WTC11 (cell line): ENCODE results near the gene MDGA2. TPM values are rescaled to one million over a fixed set of nuclear protein-coding genes. Genes with fewer than 3 reads are reported as not detected.

ENCODE experiments used
- ATAC-seq: fragments of 200-7000 bp; cut with Tn5 transposase; 2 replicates; pipeline ENCODE4 v1.10.0; 2021; ENCODE audit warnings: mild to moderate bottlenecking, moderate library complexity
- CTCF ChIA-PET: fragments of 300-600 bp; sonication (Branson Sonifier 250); formaldehyde crosslinking; loops from one replicate; lab custom pipeline; 2021; ENCODE audit warnings: antibody characterized with exemption; lab: Charles Lee
- POLR2A ChIA-PET: fragments of 350-600 bp; sonication (Branson Sonifier 250); formaldehyde crosslinking; loops from one replicate; lab custom pipeline; 2021; ENCODE audit warnings: antibody characterized with exemption; lab: Charles Lee
- DNase-seq: peaks from one replicate; pipeline ENCODE4 v3.0.0; 2021; ENCODE audit warnings: low spot score
- H3K27ac Mint-ChIP-seq: 2 replicates; pipeline ENCODE4 v1.8.0; 2021; ENCODE audit warnings: mixed read lengths
- H3K27me3 Mint-ChIP-seq: 2 replicates; pipeline ENCODE4 v1.8.0; 2021; ENCODE audit warnings: low read depth, mild to moderate bottlenecking, moderate library complexity, mixed read lengths
- H3K36me3 Mint-ChIP-seq: 2 replicates; pipeline ENCODE4 v1.8.0; 2021; ENCODE audit warnings: mixed read lengths
- H3K4me1 Mint-ChIP-seq: 2 replicates; pipeline ENCODE4 v1.8.0; 2022; ENCODE audit warnings: mixed read lengths
- H3K4me3 Mint-ChIP-seq: 2 replicates; pipeline ENCODE4 v1.8.0; 2021; ENCODE audit warnings: mild to moderate bottlenecking, moderate library complexity, mixed read lengths
- H3K9me3 Mint-ChIP-seq: 2 replicates; pipeline ENCODE4 v1.8.0; 2021; ENCODE audit warnings: mixed read lengths
- CBFB ChIP-seq: sonication (generic); formaldehyde crosslinking; IDR thresholded peaks from 2 replicates; pipeline ENCODE4 v1.8.1; 2022; ENCODE audit warnings: mild to moderate bottlenecking, low read depth, missing genetic modification reagents
- ELF4 ChIP-seq: sonication (generic); formaldehyde crosslinking; IDR thresholded peaks from 2 replicates; pipeline ENCODE4 v1.8.1; 2022; ENCODE audit warnings: low read depth, mild to moderate bottlenecking, moderate library complexity, missing genetic modification reagents
- ESRRA ChIP-seq: sonication (generic); formaldehyde crosslinking; IDR thresholded peaks from 2 replicates; pipeline ENCODE4 v1.8.1; 2022; ENCODE audit warnings: mild to moderate bottlenecking, missing genetic modification reagents, borderline replicate concordance
- HMGXB4 ChIP-seq: sonication (generic); formaldehyde crosslinking; IDR thresholded peaks from 2 replicates; pipeline ENCODE4 v1.8.1; 2023; ENCODE audit warnings: mild to moderate bottlenecking, moderate library complexity, missing genetic modification reagents
- IRF2 ChIP-seq: sonication (generic); formaldehyde crosslinking; IDR thresholded peaks from 2 replicates; pipeline ENCODE4 v1.8.0; 2022; ENCODE audit warnings: low read depth, missing genetic modification reagents, borderline replicate concordance
- NFATC4 ChIP-seq: fragments of 250-450 bp; sonication (Bioruptor Pico); IDR thresholded peaks from 2 replicates; pipeline ENCODE4 v1.9.0; 2021; ENCODE audit warnings: mild to moderate bottlenecking
- PRRX2 ChIP-seq: fragments of 250-450 bp; sonication (Bioruptor Pico); IDR thresholded peaks from 2 replicates; pipeline ENCODE4 v1.8.0; 2021; ENCODE audit warnings: mild to moderate bottlenecking
- SP1 ChIP-seq: sonication (generic); formaldehyde crosslinking; conservative IDR thresholded peaks from 2 replicates; pipeline ENCODE4 v1.8.1; 2022; ENCODE audit warnings: missing genetic modification reagents
- USF2 ChIP-seq: sonication (generic); formaldehyde crosslinking; IDR thresholded peaks from 2 replicates; pipeline ENCODE4 v1.8.1; 2023; ENCODE audit warnings: mild to moderate bottlenecking, missing genetic modification reagents, moderate library complexity
- ZNF317 ChIP-seq: sonication (generic); formaldehyde crosslinking; IDR thresholded peaks from 2 replicates; pipeline ENCODE4 v1.8.1; 2023; ENCODE audit warnings: low read depth, mild to moderate bottlenecking, moderate library complexity, missing genetic modification reagents, borderline replicate concordance
- total RNA-seq: library from RNA; stranded (reverse); gene quantifications from 3 replicates; pipeline ENCODE4 v1.2.3, GENCODE V29; 2021
- TF ChIP-seq, protein P1 (sequence below): sonication (generic); formaldehyde crosslinking; IDR thresholded peaks from 2 replicates; pipeline ENCODE4 v1.8.0; 2023; ENCODE audit warnings: missing genetic modification reagents, mild to moderate bottlenecking, borderline replicate concordance
- TF ChIP-seq, protein P2 (sequence below): sonication (generic); formaldehyde crosslinking; IDR thresholded peaks from 2 replicates; pipeline ENCODE4 v1.8.0; 2023; ENCODE audit warnings: missing genetic modification reagents
- TF ChIP-seq, protein P3 (sequence below): sonication (generic); formaldehyde crosslinking; IDR thresholded peaks from 2 replicates; pipeline ENCODE4 v1.8.0; 2022; ENCODE audit warnings: missing genetic modification reagents
- TF ChIP-seq, protein P4 (sequence below): sonication (generic); formaldehyde crosslinking; IDR thresholded peaks from 2 replicates; pipeline ENCODE4 v1.8.0; 2022; ENCODE audit warnings: mild to moderate bottlenecking, missing genetic modification reagents
- TF ChIP-seq, protein P5 (sequence below): sonication (generic); formaldehyde crosslinking; IDR thresholded peaks from 2 replicates; pipeline ENCODE4 v1.8.1; 2022; ENCODE audit warnings: missing genetic modification reagents, borderline replicate concordance
- TF ChIP-seq, protein P6 (sequence below): fragments of 250-450 bp; sonication (Bioruptor Pico); IDR thresholded peaks from 2 replicates; pipeline ENCODE4 v1.9.0; 2021; ENCODE audit warnings: mild to moderate bottlenecking
- TF ChIP-seq, protein P7 (sequence below): sonication (generic); formaldehyde crosslinking; IDR thresholded peaks from 2 replicates; pipeline ENCODE4 v1.8.1; 2022; ENCODE audit warnings: low read depth, mild to moderate bottlenecking, moderate library complexity, missing genetic modification reagents, borderline replicate concordance

The MDGA2 gene
- total RNA-seq, 1 experiment from 2014 or later: 4.9 TPM

- no peak overlapping the region for H3K4me3 Mint-ChIP-seq
- no peaks in the 10 kb centered on the region for H3K4me1 Mint-ChIP-seq
- H3K9me3 Mint-ChIP-seq: peaks cover 13% of the 10 kb centered on the region
- no peak overlapping the region for H3K27ac Mint-ChIP-seq
- no peaks in the 10 kb centered on the region for H3K36me3 Mint-ChIP-seq
- POLR2A ChIA-PET: no interaction called here
- no peak for DNase-seq
- ATAC-seq: no peak
- H3K27me3 Mint-ChIP-seq: no peaks in the 10 kb centered on the region
- CTCF ChIA-PET: no interaction called here
- TF ChIP-seq IRF2 (CRISPR knock-in tag) (no peak), HMGXB4 (CRISPR knock-in tag) (no peak), USF2 (CRISPR knock-in tag) (no peak), ZNF317 (CRISPR knock-in tag) (no peak), SP1 (no peak), ELF4 (no peak), CBFB (CRISPR knock-in tag) (no peak), NFATC4 (CRISPR knock-in tag) (no peak), PRRX2 (CRISPR knock-in tag) (no peak), ESRRA (CRISPR knock-in tag) (no peak)
- TF ChIP-seq, protein P1, sequence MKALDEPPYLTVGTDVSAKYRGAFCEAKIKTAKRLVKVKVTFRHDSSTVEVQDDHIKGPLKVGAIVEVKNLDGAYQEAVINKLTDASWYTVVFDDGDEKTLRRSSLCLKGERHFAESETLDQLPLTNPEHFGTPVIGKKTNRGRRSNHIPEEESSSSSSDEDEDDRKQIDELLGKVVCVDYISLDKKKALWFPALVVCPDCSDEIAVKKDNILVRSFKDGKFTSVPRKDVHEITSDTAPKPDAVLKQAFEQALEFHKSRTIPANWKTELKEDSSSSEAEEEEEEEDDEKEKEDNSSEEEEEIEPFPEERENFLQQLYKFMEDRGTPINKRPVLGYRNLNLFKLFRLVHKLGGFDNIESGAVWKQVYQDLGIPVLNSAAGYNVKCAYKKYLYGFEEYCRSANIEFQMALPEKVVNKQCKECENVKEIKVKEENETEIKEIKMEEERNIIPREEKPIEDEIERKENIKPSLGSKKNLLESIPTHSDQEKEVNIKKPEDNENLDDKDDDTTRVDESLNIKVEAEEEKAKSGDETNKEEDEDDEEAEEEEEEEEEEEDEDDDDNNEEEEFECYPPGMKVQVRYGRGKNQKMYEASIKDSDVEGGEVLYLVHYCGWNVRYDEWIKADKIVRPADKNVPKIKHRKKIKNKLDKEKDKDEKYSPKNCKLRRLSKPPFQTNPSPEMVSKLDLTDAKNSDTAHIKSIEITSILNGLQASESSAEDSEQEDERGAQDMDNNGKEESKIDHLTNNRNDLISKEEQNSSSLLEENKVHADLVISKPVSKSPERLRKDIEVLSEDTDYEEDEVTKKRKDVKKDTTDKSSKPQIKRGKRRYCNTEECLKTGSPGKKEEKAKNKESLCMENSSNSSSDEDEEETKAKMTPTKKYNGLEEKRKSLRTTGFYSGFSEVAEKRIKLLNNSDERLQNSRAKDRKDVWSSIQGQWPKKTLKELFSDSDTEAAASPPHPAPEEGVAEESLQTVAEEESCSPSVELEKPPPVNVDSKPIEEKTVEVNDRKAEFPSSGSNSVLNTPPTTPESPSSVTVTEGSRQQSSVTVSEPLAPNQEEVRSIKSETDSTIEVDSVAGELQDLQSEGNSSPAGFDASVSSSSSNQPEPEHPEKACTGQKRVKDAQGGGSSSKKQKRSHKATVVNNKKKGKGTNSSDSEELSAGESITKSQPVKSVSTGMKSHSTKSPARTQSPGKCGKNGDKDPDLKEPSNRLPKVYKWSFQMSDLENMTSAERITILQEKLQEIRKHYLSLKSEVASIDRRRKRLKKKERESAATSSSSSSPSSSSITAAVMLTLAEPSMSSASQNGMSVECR (CRISPR knock-in tag): no peak
- TF ChIP-seq, protein P2, sequence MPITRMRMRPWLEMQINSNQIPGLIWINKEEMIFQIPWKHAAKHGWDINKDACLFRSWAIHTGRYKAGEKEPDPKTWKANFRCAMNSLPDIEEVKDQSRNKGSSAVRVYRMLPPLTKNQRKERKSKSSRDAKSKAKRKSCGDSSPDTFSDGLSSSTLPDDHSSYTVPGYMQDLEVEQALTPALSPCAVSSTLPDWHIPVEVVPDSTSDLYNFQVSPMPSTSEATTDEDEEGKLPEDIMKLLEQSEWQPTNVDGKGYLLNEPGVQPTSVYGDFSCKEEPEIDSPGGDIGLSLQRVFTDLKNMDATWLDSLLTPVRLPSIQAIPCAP (CRISPR knock-in tag): no peak
- TF ChIP-seq, protein P3, sequence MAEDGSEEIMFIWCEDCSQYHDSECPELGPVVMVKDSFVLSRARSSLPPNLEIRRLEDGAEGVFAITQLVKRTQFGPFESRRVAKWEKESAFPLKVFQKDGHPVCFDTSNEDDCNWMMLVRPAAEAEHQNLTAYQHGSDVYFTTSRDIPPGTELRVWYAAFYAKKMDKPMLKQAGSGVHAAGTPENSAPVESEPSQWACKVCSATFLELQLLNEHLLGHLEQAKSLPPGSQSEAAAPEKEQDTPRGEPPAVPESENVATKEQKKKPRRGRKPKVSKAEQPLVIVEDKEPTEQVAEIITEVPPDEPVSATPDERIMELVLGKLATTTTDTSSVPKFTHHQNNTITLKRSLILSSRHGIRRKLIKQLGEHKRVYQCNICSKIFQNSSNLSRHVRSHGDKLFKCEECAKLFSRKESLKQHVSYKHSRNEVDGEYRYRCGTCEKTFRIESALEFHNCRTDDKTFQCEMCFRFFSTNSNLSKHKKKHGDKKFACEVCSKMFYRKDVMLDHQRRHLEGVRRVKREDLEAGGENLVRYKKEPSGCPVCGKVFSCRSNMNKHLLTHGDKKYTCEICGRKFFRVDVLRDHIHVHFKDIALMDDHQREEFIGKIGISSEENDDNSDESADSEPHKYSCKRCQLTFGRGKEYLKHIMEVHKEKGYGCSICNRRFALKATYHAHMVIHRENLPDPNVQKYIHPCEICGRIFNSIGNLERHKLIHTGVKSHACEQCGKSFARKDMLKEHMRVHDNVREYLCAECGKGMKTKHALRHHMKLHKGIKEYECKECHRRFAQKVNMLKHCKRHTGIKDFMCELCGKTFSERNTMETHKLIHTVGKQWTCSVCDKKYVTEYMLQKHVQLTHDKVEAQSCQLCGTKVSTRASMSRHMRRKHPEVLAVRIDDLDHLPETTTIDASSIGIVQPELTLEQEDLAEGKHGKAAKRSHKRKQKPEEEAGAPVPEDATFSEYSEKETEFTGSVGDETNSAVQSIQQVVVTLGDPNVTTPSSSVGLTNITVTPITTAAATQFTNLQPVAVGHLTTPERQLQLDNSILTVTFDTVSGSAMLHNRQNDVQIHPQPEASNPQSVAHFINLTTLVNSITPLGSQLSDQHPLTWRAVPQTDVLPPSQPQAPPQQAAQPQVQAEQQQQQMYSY (CRISPR knock-in tag): no peak
- TF ChIP-seq, protein P4, sequence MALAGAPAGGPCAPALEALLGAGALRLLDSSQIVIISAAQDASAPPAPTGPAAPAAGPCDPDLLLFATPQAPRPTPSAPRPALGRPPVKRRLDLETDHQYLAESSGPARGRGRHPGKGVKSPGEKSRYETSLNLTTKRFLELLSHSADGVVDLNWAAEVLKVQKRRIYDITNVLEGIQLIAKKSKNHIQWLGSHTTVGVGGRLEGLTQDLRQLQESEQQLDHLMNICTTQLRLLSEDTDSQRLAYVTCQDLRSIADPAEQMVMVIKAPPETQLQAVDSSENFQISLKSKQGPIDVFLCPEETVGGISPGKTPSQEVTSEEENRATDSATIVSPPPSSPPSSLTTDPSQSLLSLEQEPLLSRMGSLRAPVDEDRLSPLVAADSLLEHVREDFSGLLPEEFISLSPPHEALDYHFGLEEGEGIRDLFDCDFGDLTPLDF (CRISPR knock-in tag): no peak
- TF ChIP-seq, protein P5, sequence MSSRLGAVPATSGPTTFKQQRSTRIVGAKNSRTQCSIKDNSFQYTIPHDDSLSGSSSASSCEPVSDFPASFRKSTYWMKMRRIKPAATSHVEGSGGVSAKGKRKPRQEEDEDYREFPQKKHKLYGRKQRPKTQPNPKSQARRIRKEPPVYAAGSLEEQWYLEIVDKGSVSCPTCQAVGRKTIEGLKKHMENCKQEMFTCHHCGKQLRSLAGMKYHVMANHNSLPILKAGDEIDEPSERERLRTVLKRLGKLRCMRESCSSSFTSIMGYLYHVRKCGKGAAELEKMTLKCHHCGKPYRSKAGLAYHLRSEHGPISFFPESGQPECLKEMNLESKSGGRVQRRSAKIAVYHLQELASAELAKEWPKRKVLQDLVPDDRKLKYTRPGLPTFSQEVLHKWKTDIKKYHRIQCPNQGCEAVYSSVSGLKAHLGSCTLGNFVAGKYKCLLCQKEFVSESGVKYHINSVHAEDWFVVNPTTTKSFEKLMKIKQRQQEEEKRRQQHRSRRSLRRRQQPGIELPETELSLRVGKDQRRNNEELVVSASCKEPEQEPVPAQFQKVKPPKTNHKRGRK: no peak
- TF ChIP-seq, protein P6, sequence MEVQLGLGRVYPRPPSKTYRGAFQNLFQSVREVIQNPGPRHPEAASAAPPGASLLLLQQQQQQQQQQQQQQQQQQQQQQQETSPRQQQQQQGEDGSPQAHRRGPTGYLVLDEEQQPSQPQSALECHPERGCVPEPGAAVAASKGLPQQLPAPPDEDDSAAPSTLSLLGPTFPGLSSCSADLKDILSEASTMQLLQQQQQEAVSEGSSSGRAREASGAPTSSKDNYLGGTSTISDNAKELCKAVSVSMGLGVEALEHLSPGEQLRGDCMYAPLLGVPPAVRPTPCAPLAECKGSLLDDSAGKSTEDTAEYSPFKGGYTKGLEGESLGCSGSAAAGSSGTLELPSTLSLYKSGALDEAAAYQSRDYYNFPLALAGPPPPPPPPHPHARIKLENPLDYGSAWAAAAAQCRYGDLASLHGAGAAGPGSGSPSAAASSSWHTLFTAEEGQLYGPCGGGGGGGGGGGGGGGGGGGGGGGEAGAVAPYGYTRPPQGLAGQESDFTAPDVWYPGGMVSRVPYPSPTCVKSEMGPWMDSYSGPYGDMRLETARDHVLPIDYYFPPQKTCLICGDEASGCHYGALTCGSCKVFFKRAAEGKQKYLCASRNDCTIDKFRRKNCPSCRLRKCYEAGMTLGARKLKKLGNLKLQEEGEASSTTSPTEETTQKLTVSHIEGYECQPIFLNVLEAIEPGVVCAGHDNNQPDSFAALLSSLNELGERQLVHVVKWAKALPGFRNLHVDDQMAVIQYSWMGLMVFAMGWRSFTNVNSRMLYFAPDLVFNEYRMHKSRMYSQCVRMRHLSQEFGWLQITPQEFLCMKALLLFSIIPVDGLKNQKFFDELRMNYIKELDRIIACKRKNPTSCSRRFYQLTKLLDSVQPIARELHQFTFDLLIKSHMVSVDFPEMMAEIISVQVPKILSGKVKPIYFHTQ (CRISPR knock-in tag): no peak
- TF ChIP-seq, protein P7, sequence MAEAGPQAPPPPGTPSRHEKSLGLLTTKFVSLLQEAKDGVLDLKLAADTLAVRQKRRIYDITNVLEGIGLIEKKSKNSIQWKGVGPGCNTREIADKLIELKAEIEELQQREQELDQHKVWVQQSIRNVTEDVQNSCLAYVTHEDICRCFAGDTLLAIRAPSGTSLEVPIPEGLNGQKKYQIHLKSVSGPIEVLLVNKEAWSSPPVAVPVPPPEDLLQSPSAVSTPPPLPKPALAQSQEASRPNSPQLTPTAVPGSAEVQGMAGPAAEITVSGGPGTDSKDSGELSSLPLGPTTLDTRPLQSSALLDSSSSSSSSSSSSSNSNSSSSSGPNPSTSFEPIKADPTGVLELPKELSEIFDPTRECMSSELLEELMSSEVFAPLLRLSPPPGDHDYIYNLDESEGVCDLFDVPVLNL (CRISPR knock-in tag): no peak
Measured at GRCh38 chr14:46989566-46989965, 685.8 kb downstream of the MDGA2 start.
